ENCODE results near the gene ATG14.

ATG14 gene

DNA sequence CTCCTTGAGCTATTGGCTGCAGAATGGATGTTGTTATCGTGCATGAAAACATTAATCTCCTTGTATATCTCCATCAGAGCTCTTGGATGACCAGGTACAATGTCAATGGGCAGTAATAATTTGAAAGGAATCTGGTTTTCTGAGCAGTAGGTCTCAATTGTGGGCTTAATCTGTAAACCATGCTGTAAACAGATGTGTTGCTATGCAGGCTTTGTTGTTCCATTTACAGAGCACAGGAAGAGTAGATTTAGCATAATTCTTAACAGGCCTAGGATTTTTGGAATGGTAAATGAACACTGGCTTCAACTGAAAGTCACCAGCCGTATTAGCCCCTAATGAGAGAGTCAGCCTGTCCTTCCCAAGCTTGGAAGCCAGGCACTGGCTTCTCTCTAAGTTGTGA is 50.4 kb downstream of the ATG14 start:
- DNase-seq (ENCODE audit: low read depth) = peak; percentile 27
- no peak overlapping the region for H3K4me3 ChIP-seq (ENCODE audit: control insufficient read depth, low read depth, low read length)
- TF ChIP-seq, protein P1, sequence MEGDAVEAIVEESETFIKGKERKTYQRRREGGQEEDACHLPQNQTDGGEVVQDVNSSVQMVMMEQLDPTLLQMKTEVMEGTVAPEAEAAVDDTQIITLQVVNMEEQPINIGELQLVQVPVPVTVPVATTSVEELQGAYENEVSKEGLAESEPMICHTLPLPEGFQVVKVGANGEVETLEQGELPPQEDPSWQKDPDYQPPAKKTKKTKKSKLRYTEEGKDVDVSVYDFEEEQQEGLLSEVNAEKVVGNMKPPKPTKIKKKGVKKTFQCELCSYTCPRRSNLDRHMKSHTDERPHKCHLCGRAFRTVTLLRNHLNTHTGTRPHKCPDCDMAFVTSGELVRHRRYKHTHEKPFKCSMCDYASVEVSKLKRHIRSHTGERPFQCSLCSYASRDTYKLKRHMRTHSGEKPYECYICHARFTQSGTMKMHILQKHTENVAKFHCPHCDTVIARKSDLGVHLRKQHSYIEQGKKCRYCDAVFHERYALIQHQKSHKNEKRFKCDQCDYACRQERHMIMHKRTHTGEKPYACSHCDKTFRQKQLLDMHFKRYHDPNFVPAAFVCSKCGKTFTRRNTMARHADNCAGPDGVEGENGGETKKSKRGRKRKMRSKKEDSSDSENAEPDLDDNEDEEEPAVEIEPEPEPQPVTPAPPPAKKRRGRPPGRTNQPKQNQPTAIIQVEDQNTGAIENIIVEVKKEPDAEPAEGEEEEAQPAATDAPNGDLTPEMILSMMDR (conservative IDR thresholded peaks at IDR 0.05; ENCODE audit: control insufficient read depth, insufficient read depth, low read depth, low read length) = no peak

DNA sequence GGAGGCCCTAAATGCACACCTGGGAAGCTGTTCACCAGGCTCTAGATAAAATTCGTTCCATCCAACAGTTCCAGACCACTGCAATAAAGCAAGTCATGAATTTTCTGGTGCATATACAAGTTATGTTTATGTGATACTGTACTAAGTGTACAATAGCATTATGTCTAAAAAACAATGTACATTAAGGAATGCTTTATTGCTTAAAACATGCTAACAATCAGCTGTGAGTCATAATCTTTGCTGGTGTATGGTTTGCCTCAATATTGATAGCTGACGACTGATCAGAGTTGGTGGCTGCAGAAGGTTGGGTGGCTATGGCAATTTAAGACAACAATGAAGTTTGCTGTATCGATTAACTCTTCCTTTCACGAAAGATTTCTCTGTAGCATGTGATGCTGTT is 52.3 kb downstream of the ATG14 start:
- TF ChIP-seq, protein P1 (conservative IDR thresholded peaks at IDR 0.05; ENCODE audit: control insufficient read depth, insufficient read depth, low read depth, low read length) = no peak
- no peak overlapping the region for H3K4me3 ChIP-seq (ENCODE audit: control insufficient read depth, low read depth, low read length)
- DNase-seq (ENCODE audit: low read depth) = no peak

DNA sequence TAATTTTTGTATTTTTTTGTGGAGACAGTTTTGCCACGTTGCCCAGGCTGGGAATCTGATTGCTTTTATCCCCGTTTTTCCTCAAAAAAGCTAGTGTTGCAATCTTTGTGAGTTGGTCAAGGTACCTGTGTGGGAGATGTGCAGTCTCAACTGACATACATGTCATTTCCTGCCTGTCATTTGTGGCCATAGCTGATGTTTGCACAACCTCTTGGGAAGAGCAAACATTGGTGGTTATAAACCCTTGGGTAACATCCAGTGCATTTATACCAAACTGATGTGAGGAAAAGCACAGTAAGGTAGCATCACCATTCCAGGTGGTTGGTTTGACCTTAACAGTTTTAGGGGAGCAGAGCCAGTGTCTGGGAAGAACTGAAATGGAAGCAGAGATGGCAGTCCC is 54.7 kb downstream of the ATG14 start:
- TF ChIP-seq, protein P1 (conservative IDR thresholded peaks at IDR 0.05; ENCODE audit: control insufficient read depth, insufficient read depth, low read depth, low read length) = no peak
- no peak for DNase-seq (ENCODE audit: low read depth)

DNA sequence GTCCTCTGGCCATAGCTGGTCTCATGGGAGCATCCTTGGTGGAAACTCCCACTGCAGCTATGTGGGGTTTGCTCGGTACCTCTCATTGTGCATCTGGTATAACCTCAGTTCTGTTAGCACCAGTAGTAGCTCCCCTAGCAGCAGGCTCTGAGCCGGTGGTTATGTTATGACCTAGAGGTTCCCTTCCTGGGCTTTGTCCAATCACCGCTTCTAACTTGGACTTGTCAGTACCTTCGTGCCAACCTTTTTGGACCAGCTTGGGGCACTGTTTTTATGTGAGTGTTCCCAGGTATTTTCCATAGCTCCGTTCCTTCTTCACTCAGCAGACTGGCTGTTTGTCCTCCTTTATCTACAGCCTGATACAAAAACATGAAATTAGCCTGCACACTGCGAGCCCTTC is 55.7 kb downstream of the ATG14 start:
- no peak for DNase-seq (ENCODE audit: low read depth)
- TF ChIP-seq, protein P1 (conservative IDR thresholded peaks at IDR 0.05; ENCODE audit: control insufficient read depth, insufficient read depth, low read depth, low read length) = no peak
- no peak overlapping the region for H3K4me3 ChIP-seq (ENCODE audit: control insufficient read depth, low read depth, low read length)

More for the DNA sequence above, 54.7 kb downstream of the ATG14 start:
- no peak overlapping the region for H3K4me3 ChIP-seq (ENCODE audit: control insufficient read depth, low read depth, low read length)

DNA sequence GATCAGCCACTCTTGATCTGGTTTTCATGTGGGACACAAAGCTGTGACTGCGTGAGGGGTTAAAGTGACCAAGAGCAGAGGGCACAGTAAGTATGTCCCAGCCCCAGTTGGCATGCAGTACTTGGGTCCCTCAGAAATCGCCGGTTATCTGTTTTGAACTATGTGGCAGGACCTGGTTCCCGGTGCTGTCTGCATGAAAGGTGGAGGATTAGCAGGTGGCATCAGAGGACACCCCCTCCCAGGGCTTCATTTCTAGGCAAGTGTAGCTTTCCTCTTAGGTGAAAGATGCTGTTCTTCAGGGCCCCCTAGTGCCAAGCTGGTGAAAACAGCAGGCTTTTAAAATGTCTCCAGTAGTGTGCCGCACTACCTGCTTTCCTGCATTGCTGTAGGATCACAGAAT is 57.1 kb downstream of the ATG14 start:
- TF ChIP-seq, protein P1 (conservative IDR thresholded peaks at IDR 0.05; ENCODE audit: control insufficient read depth, insufficient read depth, low read depth, low read length) = peak; percentile 71
- DNase-seq (ENCODE audit: low read depth) = peak; percentile 59
- no peak overlapping the region for H3K4me3 ChIP-seq (ENCODE audit: control insufficient read depth, low read depth, low read length)

DNA sequence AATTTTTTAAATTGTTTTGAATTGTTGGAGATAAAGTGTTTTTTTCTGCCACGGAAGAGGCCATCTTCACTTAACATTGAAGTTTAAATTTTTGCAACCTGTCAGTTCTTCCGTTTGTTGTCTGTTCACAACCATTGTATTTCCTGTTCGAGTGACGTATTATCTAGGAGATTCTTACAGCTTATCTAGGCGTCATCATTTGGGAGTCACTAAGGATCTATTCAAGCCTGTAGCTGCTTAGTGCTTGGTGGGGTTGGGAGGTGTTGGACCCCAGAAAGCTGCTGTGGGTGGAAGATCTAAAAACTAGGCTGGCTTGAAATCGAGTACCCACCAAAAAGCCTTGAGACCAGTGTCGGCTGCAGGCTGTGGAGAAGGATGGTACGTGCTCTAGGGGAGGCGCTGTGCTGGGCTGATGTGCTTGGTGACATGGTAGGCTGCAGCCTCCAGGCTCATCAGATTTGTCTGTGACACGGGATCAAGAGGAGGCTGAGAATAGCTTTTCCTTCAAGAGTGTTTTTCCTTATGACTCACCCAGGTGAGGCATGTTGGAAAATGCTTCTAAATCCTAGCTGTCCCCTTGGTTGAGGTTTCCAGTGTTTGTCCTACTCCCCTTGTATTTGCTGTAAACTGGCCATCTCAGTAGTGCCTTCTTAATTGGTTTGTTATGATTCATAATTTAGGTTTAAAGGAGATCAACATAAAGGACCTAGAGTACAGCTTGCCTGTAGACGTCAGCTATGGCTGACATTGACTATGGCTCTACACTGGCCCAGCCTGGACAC is 57.8 kb downstream of the ATG14 start:
- TF ChIP-seq, protein P1 (conservative IDR thresholded peaks at IDR 0.05; ENCODE audit: control insufficient read depth, insufficient read depth, low read depth, low read length) = no peak
- no peak for DNase-seq (ENCODE audit: low read depth)
- H3K4me3 ChIP-seq (ENCODE audit: control insufficient read depth, low read depth, low read length) = no peak overlapping the region
